Right renal cortex interstitium (tissue), 3 donors: ENCODE measurements around the gene ZNF263. TPM values are rescaled to one million over a fixed set of nuclear protein-coding genes. Genes with fewer than 3 reads are reported as not detected.
"Not testable (repeated sequence)": the region's sequence is repeated elsewhere in the genome, so short reads cannot be mapped to it uniquely, and the experiment has no call there.

Experiments used
- DNase-seq, 3 donors: peaks; one replicate each; pipeline ENCODE4 v3.0.0-alpha.2; 2013; ENCODE audit warnings: low read depth in 3 of 3, low spot score in 2 of 3
- polyA plus RNA-seq, 3 donors: library from polyadenylated mRNA; unstranded; fragments of 120-200 nt; gene quantifications; one replicate each; pipeline ENCODE4 v1.2.1, GENCODE V29; 2013; ENCODE audit not compliant: insufficient read length in 3 of 3

Gene ZNF263
- polyA plus RNA-seq, 3 donors, result 49.0 to 56.4 (median 49.9) TPM

- no peak for DNase-seq
Observed at GRCh38 chr16:3266873-3267537, 16.3 kb upstream of the ZNF263 start.

- no peak for DNase-seq
Observed at GRCh38 chr16:3268294-3268693, 15.0 kb upstream of the ZNF263 start.

- DNase-seq, result not testable (repeated sequence)
Observed at GRCh38 chr16:3270718-3271117, 12.6 kb upstream of the ZNF263 start.

- not testable (repeated sequence) for DNase-seq
Observed at GRCh38 chr16:3271281-3271680, 12.0 kb upstream of the ZNF263 start.

- DNase-seq, result no peak
Observed at GRCh38 chr16:3274490-3274889, 8.8 kb upstream of the ZNF263 start.

- no peak for DNase-seq
Observed at GRCh38 chr16:3274947-3275346, 8.3 kb upstream of the ZNF263 start.

GRCh38 chr16:3276679-3277078, 6.6 kb upstream of the ZNF263 start:
- no peak for DNase-seq

- DNase-seq, result no peak
Observed at GRCh38 chr16:3281222-3281820, 2.0 kb upstream of the ZNF263 start.

GRCh38 chr16:3282103-3282729, 1.1 kb upstream of the ZNF263 start:
- peak in 2 of 3 donors; percentile 29 to 67 for DNase-seq

GRCh38 chr16:3283543-3284447, 504 bp downstream of the ZNF263 start:
- DNase-seq, result no peak

GRCh38 chr16:3285131-3285530, 1.8 kb downstream of the ZNF263 start:
- no peak for DNase-seq

GRCh38 chr16:3289998-3290673, 6.8 kb downstream of the ZNF263 start:
- no peak for DNase-seq

GRCh38 chr16:3292604-3293003, 9.3 kb downstream of the ZNF263 start:
- no peak for DNase-seq

GRCh38 chr16:3295209-3295608, 11.9 kb downstream of the ZNF263 start:
- no peak for DNase-seq

- DNase-seq, result no peak
Observed at GRCh38 chr16:3295783-3296182, 12.5 kb downstream of the ZNF263 start.

GRCh38 chr16:3304370-3304769, 21.1 kb downstream of the ZNF263 start:
- DNase-seq, result no peak

GRCh38 chr16:3305109-3306068, 22.1 kb downstream of the ZNF263 start, which contains the start of the genes TIGD7 and ZNF75A:
TIGD7 (minus strand) TSS chr16:3305430; CDS start chr16:3300614, 4,816 bp downstream.
ZNF75A (plus strand) TSS chr16:3305497; CDS start chr16:3308429, 2,932 bp downstream.
- DNase-seq, result peak; percentile 78 to 87 (median 83)

GRCh38 chr16:3306078-3306477, 22.8 kb downstream of the ZNF263 start:
- DNase-seq, result no peak

- no peak for DNase-seq
Observed at GRCh38 chr16:3311496-3311895, 28.2 kb downstream of the ZNF263 start.
